Keratinocyte (primary cell): ENCODE measurements around the gene ZNF282. TPM values are rescaled to one million over a fixed set of nuclear protein-coding genes. Genes with fewer than 3 reads are reported as not detected.

Source experiments
- DNase-seq: peaks from one replicate; pipeline ENCODE4 v3.0.0-alpha.2; 2011; ENCODE audit warnings: low read depth, missing footprints, low spot score
- FAIRE-seq: peaks from 2 replicates; lab custom pipeline; 2011; peaks lifted over from hg19 to GRCh38; lab: Jason Lieb, UNC
- H2AFZ ChIP-seq: 2 replicates; pipeline ENCODE4 v1.6.0; 2012; ENCODE audit warnings: low read length, control low read depth, inconsistent platforms; ENCODE audit not compliant: control insufficient read depth
- H3K27ac ChIP-seq: 2 replicates; pipeline ENCODE4 v1.5.1; 2011; ENCODE audit warnings: low read length; ENCODE audit not compliant: control insufficient read depth, insufficient read depth
- H3K27me3 ChIP-seq: 3 replicates; pipeline ENCODE4 v1.6.0; 2011; ENCODE audit warnings: low read length; ENCODE audit not compliant: control insufficient read depth, insufficient read depth; ENCODE audit errors: extremely low read depth
- H3K36me3 ChIP-seq, 2 experiments: 2 replicates in 1 of 2; 3 replicates in 1 of 2; pipeline ENCODE4 v1.5.1; 2011; ENCODE audit warnings: low read length in 2 of 2, mild to moderate bottlenecking in 1 of 2; ENCODE audit not compliant: control insufficient read depth in 2 of 2, insufficient read depth in 2 of 2; ENCODE audit errors: extremely low read depth in 1 of 2
- H3K4me1 ChIP-seq: 3 replicates; pipeline ENCODE4 v1.5.1; 2011; ENCODE audit warnings: low read length; ENCODE audit not compliant: control insufficient read depth, insufficient read depth; ENCODE audit errors: extremely low read depth
- H3K4me2 ChIP-seq: 3 replicates; pipeline ENCODE4 v1.6.0; 2011; ENCODE audit warnings: low read depth, low read length; ENCODE audit not compliant: control insufficient read depth, insufficient read depth; ENCODE audit errors: extremely low read depth
- H3K4me3 ChIP-seq, 3 experiments: fragments of 200-600 bp in 1 of 3; sonication (generic) in 1 of 3; 2 replicates in 2 of 3; 3 replicates in 1 of 3; pipeline ENCODE4 v1.5.1; 2011 to 2016; ENCODE audit warnings: low read length in 3 of 3, mild to moderate bottlenecking in 3 of 3, control low read depth in 2 of 3, inconsistent platforms in 1 of 3, low read depth in 1 of 3, mixed read lengths in 1 of 3, mixed run types in 1 of 3, moderate library complexity in 1 of 3; ENCODE audit not compliant: control insufficient read depth in 2 of 3, insufficient read depth in 2 of 3; ENCODE audit errors: extremely low read depth in 1 of 3
- H3K79me2 ChIP-seq: 2 replicates; pipeline ENCODE4 v1.6.0; 2012; ENCODE audit warnings: low read length; ENCODE audit not compliant: control insufficient read depth, insufficient read depth
- H3K9ac ChIP-seq: 3 replicates; pipeline ENCODE4 v1.6.0; 2011; ENCODE audit warnings: low read length; ENCODE audit not compliant: control insufficient read depth, insufficient read depth; ENCODE audit errors: extremely low read depth
- H3K9me1 ChIP-seq: 3 replicates; pipeline ENCODE4 v1.6.0; 2011; ENCODE audit warnings: low read length; ENCODE audit not compliant: control insufficient read depth, insufficient read depth; ENCODE audit errors: extremely low read depth
- H3K9me3 ChIP-seq: 2 replicates; pipeline ENCODE4 v1.5.1; 2012; ENCODE audit warnings: low read depth, low read length; ENCODE audit not compliant: control insufficient read depth
- H4K20me1 ChIP-seq: 3 replicates; pipeline ENCODE4 v1.6.0; 2011; ENCODE audit warnings: low read length; ENCODE audit not compliant: control insufficient read depth, insufficient read depth; ENCODE audit errors: extremely low read depth
- CTCF ChIP-seq, 3 experiments: IDR thresholded peaks in 1 of 3; conservative IDR thresholded peaks in 1 of 3; optimal IDR thresholded peaks in 1 of 3; 2 replicates in 2 of 3; 3 replicates in 1 of 3; pipeline versions ENCODE3 to v1.5.1; 2011; ENCODE audit warnings: low read length in 3 of 3, mild to moderate bottlenecking in 3 of 3, moderate library complexity in 2 of 3, control low read depth in 1 of 3, inconsistent platforms in 1 of 3; ENCODE audit not compliant: insufficient read depth in 2 of 3; ENCODE audit errors: extremely low read depth in 1 of 3
- EZH2 ChIP-seq: IDR thresholded peaks from one replicate; pipeline ENCODE4 v1.6.1; 2012; ENCODE audit warnings: inconsistent platforms, mild to moderate bottlenecking, low read length, moderate library complexity
- dilution Hi-C: fragments of 300-500 bp; cut with MboI; formaldehyde crosslinking; loops from one replicate; pipeline ENCODE4 v1.7.0; 2020; ENCODE audit warnings: low sequenced_read_pairs; ENCODE audit not compliant: extremely low pct_ligation_motif_present
- polyA plus RNA-seq, 5 experiments: library from polyadenylated mRNA; depleted of rRNA in 3 of 5; stranded (reverse) in 3 of 5; stranded (forward) in 1 of 5; unstranded in 1 of 5; fragments of >200 nt; gene quantifications; 1 replicate in 1 of 5; 2 replicates in 3 of 5; 3 replicates in 1 of 5; pipeline versions ENCODE4 v1.2.1 to v1.2.3, GENCODE V29; 2011 to 2012; ENCODE audit warnings: missing spikeins in 2 of 5, low read depth in 1 of 5, low replicate concordance in 1 of 5

Gene ZNF282
- polyA plus RNA-seq, 1 donor (not counting 4 experiments of a cell fraction or from before 2014, with no cell fraction given): 13.1 TPM

- Histone ChIP-seq H3K79me2 (no peaks in the 10 kb centered on the region), H3K9me3 (no peaks in the 10 kb centered on the region), H3K4me3 (no peak overlapping the region), H2AFZ (no peak overlapping the region), H3K36me3 (peaks cover 16 to 25% of the 10 kb centered on the region in 2 experiments), H3K27me3 (no peaks in the 10 kb centered on the region), H3K4me2 (no peak overlapping the region), H4K20me1 (no peaks in the 10 kb centered on the region), H3K27ac (no peak overlapping the region), H3K9me1 (no peaks in the 10 kb centered on the region), H3K9ac (no peak overlapping the region), H3K4me1 (peaks cover 20% of the 10 kb centered on the region)
- dilution Hi-C loops: no loop called here
- FAIRE-seq (no peak), DNase-seq (no peak)
- TF ChIP-seq EZH2 (no peak), CTCF (optimal IDR thresholded peaks at IDR 0.05 in 1 of 3, IDR thresholded peaks at IDR 0.05 in 1 of 3, conservative IDR thresholded peaks at IDR 0.05 in 1 of 3; ENCODE audit: extremely low read depth in 1 of 3, insufficient read depth in 2 of 3, low read length in 3 of 3) (no peak)
Observed at GRCh38 chr7:149256568-149256967, 61.2 kb downstream of the ZNF282 start.

GRCh38 chr7:149257146-149257545 is 61.8 kb downstream of the ZNF282 start:
- Histone ChIP-seq H2AFZ (no peak overlapping the region), H4K20me1 (no peaks in the 10 kb centered on the region), H3K4me2 (peak overlapping the region; percentile 18), H3K36me3 (peaks cover 15 to 22% of the 10 kb centered on the region in 2 experiments), H3K9ac (no peak overlapping the region), H3K27me3 (no peaks in the 10 kb centered on the region), H3K9me3 (no peaks in the 10 kb centered on the region), H3K4me1 (peaks cover 22% of the 10 kb centered on the region), H3K9me1 (no peaks in the 10 kb centered on the region), H3K27ac (no peak overlapping the region), H3K4me3 (no peak overlapping the region), H3K79me2 (no peaks in the 10 kb centered on the region)
- dilution Hi-C loops: no loop called here
- no peak for TF ChIP-seq EZH2
- TF ChIP-seq CTCF (optimal IDR thresholded peaks at IDR 0.05 in 1 of 3, IDR thresholded peaks at IDR 0.05 in 1 of 3, conservative IDR thresholded peaks at IDR 0.05 in 1 of 3; ENCODE audit: extremely low read depth in 1 of 3, insufficient read depth in 2 of 3, low read length in 3 of 3): no peak
- FAIRE-seq (peak; percentile 79), DNase-seq (no peak)
